DND-41 (cell line): ENCODE data around the gene DEXI.

Experiments
- CTCF ChIP-seq: IDR thresholded peaks from 2 replicates; pipeline ENCODE4 v1.5.1; 2012; ENCODE audit warnings: borderline replicate concordance, low read length, moderate library complexity, mild to moderate bottlenecking; ENCODE audit not compliant: poor library complexity, severe bottlenecking; ENCODE audit errors: extremely low read depth
- EZH2 ChIP-seq: IDR thresholded peaks from 3 replicates; pipeline ENCODE4 v1.6.1; 2012; ENCODE audit warnings: borderline replicate concordance, low read depth, mild to moderate bottlenecking, moderate library complexity, low read length, inconsistent platforms; ENCODE audit not compliant: severe bottlenecking

DNA sequence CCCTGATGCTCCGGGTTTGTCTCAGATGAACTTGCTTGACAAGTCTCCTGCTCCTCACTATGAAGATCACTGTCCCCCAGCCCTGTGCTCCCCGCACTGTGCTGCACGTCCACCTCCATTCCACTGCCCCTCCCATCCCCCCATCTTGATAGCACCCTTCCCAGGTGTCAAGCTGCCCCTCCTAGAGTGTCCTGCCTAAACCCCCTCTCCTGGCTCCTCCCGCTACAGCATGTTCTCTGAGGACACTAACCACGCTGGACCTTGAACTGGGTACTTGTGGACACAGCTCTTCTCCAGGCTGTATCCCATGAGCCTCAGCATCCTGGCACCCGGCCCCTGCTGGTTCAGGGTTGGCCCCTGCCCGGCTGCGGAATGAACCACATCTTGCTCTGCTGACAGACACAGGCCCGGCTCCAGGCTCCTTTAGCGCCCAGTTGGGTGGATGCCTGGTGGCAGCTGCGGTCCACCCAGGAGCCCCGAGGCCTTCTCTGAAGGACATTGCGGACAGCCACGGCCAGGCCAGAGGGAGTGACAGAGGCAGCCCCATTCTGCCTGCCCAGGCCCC is 18.5 kb downstream of the DEXI start:
- no peak for TF ChIP-seq CTCF
- no peak for TF ChIP-seq EZH2
